ENCODE data around the gene OCIAD2.

- TF ChIP-seq CTCF (conservative IDR thresholded peaks at IDR 0.05; ENCODE audit: low read depth, low read length) (no peak), EZH2 (IDR thresholded peaks at IDR 0.05; ENCODE audit: borderline replicate concordance, low read depth, low read length, poor library complexity, severe bottlenecking) (no peak)
Observed at GRCh38 chr4:48844843-48845242, 61.7 kb downstream of the OCIAD2 start.
